GM03348 (cell line): ENCODE measurements around the gene PRKAG1.

Experiments used
- DNase-seq: peaks from one replicate; pipeline ENCODE4 v3.0.0; 2012; ENCODE audit warnings: low spot score

The PRKAG1 gene

GRCh38 chr12:48981757-48982157 is 36.8 kb downstream of the PRKAG1 start:
- DNase-seq, result no peak

- no peak for DNase-seq
Measured at GRCh38 chr12:48980953-48981756, 37.4 kb downstream of the PRKAG1 start.

- DNase-seq, result no peak
Measured at GRCh38 chr12:48980389-48980952, 38.1 kb downstream of the PRKAG1 start.

- DNase-seq, result no peak
Measured at GRCh38 chr12:48979602-48980388, 38.8 kb downstream of the PRKAG1 start.

- DNase-seq, result no peak
Measured at GRCh38 chr12:48978741-48979601, 39.6 kb downstream of the PRKAG1 start.

- DNase-seq, result no peak
Measured at GRCh38 chr12:48978291-48978740, 40.3 kb downstream of the PRKAG1 start, which contains the start of gene WNT1. TSS of gene WNT1 (plus strand) at chr12:48978322. CDS start at chr12:48978651, 329 bp downstream.

- DNase-seq, result peak; percentile 85
Measured at GRCh38 chr12:48977290-48978281, 41.0 kb downstream of the PRKAG1 start.

- peak; percentile 77 for DNase-seq
Measured at GRCh38 chr12:48973941-48974673, 44.5 kb downstream of the PRKAG1 start.

GRCh38 chr12:48973531-48973930 is 45.0 kb downstream of the PRKAG1 start:
- peak; percentile 71 for DNase-seq

- no peak for DNase-seq
Measured at GRCh38 chr12:48972952-48973483, 45.6 kb downstream of the PRKAG1 start.

GRCh38 chr12:48972213-48972951 is 46.2 kb downstream of the PRKAG1 start:
- no peak for DNase-seq

GRCh38 chr12:48970702-48971334 is 47.8 kb downstream of the PRKAG1 start:
- no peak for DNase-seq

GRCh38 chr12:48969833-48970701 is 48.5 kb downstream of the PRKAG1 start:
- no peak for DNase-seq

- DNase-seq, result no peak
Measured at GRCh38 chr12:48969160-48969771, 49.3 kb downstream of the PRKAG1 start.

GRCh38 chr12:48968467-48968866 is 50.1 kb downstream of the PRKAG1 start:
- DNase-seq, result no peak

GRCh38 chr12:48967991-48968390 is 50.6 kb downstream of the PRKAG1 start:
- DNase-seq, result no peak
